Stomach (tissue), 4 donors: ENCODE measurements around the gene BLOC1S4.

Source experiments
- CTCF ChIP-seq, 7 experiments: fragments of 450-650 bp in 4 of 7; fragments of 200-600 bp in 3 of 7; sonication (generic) in 3 of 7; IDR thresholded peaks; one replicate each; pipeline ENCODE4 v1.5.1; 2016 to 2019; ENCODE audit warnings: antibody characterized with exemption in 7 of 7, control low read depth in 2 of 7, mild to moderate bottlenecking in 1 of 7
- EP300 ChIP-seq: sonication (generic); formaldehyde crosslinking; IDR thresholded peaks from one replicate; pipeline ENCODE4 v1.6.1; 2017; ENCODE audit warnings: antibody characterized with exemption
- POLR2A ChIP-seq, 4 donors: fragments of 450-650 bp; IDR thresholded peaks; one replicate each; pipeline ENCODE4 v1.6.1; 2016; ENCODE audit warnings: antibody characterized with exemption in 4 of 4, control low read depth in 2 of 4, mild to moderate bottlenecking in 1 of 4, moderate library complexity in 1 of 4
- POLR2AphosphoS5 ChIP-seq, 3 donors: sonication (generic); formaldehyde crosslinking; IDR thresholded peaks; one replicate each; pipeline ENCODE4 v1.6.1; 2016; ENCODE audit warnings: antibody characterized with exemption in 3 of 3

GRCh38 chr4:6687947-6688878, 27.8 kb upstream of the BLOC1S4 start:
- TF ChIP-seq CTCF (IDR thresholded peaks at IDR 0.05) (peak in 2 of 7 experiments; percentile 3 to 22), POLR2AphosphoS5 (IDR thresholded peaks at IDR 0.05) (no peak), POLR2A (IDR thresholded peaks at IDR 0.05) (no peak), EP300 (no peak)
